UCSD-AML1 (cell line): ENCODE results near the gene GATA5.
"Not testable (repeated sequence)": the region's sequence is repeated elsewhere in the genome, so short reads cannot be mapped to it uniquely, and the experiment has no call there.

Experiments
- DNase-seq: peaks from one replicate; lab custom pipeline; 2025; ENCODE audit not compliant: unreplicated experiment; lab: John Stamatoyannopoulos, UW

Gene GATA5

GRCh38 chr20:62433658-62434497, 41.9 kb downstream of the GATA5 start:
- DNase-seq: no peak

- DNase-seq: no peak
Observed at GRCh38 chr20:62430866-62431447, 44.8 kb downstream of the GATA5 start.

GRCh38 chr20:62430311-62430853, 45.4 kb downstream of the GATA5 start:
- no peak for DNase-seq

GRCh38 chr20:62429455-62430310, 46.1 kb downstream of the GATA5 start:
- no peak for DNase-seq

GRCh38 chr20:62428396-62429295, 47.1 kb downstream of the GATA5 start:
- DNase-seq: no peak

GRCh38 chr20:62428002-62428372, 47.8 kb downstream of the GATA5 start:
- no peak for DNase-seq

- DNase-seq: no peak
Observed at GRCh38 chr20:62427172-62428001, 48.4 kb downstream of the GATA5 start, which contains the start of gene RBBP8NL. TSS of gene RBBP8NL (minus strand) at chr20:62427539. CDS start at chr20:62419647, 7,892 bp downstream.

- DNase-seq: no peak
Observed at GRCh38 chr20:62426699-62427131, 49.1 kb downstream of the GATA5 start.

- not testable (repeated sequence) for DNase-seq
Observed at GRCh38 chr20:62426059-62426348, 49.8 kb downstream of the GATA5 start.

GRCh38 chr20:62425281-62426058, 50.3 kb downstream of the GATA5 start:
- no peak for DNase-seq

GRCh38 chr20:62424249-62425107, 51.3 kb downstream of the GATA5 start:
- no peak for DNase-seq

GRCh38 chr20:62423326-62423706, 52.5 kb downstream of the GATA5 start:
- DNase-seq: no peak

GRCh38 chr20:62422636-62423325, 53.0 kb downstream of the GATA5 start:
- DNase-seq: no peak

- no peak for DNase-seq
Observed at GRCh38 chr20:62421716-62421990, 54.1 kb downstream of the GATA5 start.

GRCh38 chr20:62420846-62421715, 54.7 kb downstream of the GATA5 start:
- no peak for DNase-seq

GRCh38 chr20:62419759-62420158, 56.0 kb downstream of the GATA5 start:
- no peak for DNase-seq
